ENCODE results near the gene DMD. TPM values are rescaled to one million over a fixed set of nuclear protein-coding genes. Genes with fewer than 3 reads are reported as not detected.

The DMD gene
- total and polyA plus RNA-seq, 2 donors from 2014 or later = 4.2 to 17.9 TPM

GRCh38 chrX:32998776-32999175 is 212.6 kb downstream of the DMD start:
- Histone ChIP-seq H3K36me3 (ENCODE audit: control insufficient read depth in 2 of 3, insufficient read depth in 3 of 3, low read length in 3 of 3) (no peaks in the 10 kb centered on the region), H3K9ac (ENCODE audit: low read length in 3 of 3) (no peak overlapping the region), H3K27me3 (ENCODE audit: control insufficient read depth, insufficient read depth, low read length) (no peaks in the 10 kb centered on the region), H3K4me1 (ENCODE audit: control insufficient read depth in 2 of 3, insufficient read depth in 2 of 3, low read depth in 1 of 3, low read length in 3 of 3) (no peaks in the 10 kb centered on the region), H3K27ac (ENCODE audit: low read depth in 2 of 2, low read length in 2 of 2) (no peak overlapping the region), H3K9me3 (ENCODE audit: control insufficient read depth in 2 of 3, insufficient read depth in 1 of 3, low read length in 3 of 3) (no peaks in the 10 kb centered on the region), H3K4me3 (ENCODE audit: low read length in 3 of 3) (no peak overlapping the region)
- DNase-seq (no peak), FAIRE-seq (no peak)
- intact Hi-C loops (cut with DNase I) = no loop called here
- no peak for TF ChIP-seq CTCF (IDR thresholded peaks at IDR 0.05; ENCODE audit: borderline replicate concordance, extremely low read depth, insufficient read depth)

- intact Hi-C loops (cut with DNase I) = no loop called here
- Histone ChIP-seq H3K36me3 (ENCODE audit: control insufficient read depth in 2 of 3, insufficient read depth in 3 of 3, low read length in 3 of 3) (no peaks in the 10 kb centered on the region), H3K27me3 (ENCODE audit: control insufficient read depth, insufficient read depth, low read length) (no peaks in the 10 kb centered on the region), H3K4me3 (ENCODE audit: low read length in 3 of 3) (no peak overlapping the region), H3K9me3 (ENCODE audit: control insufficient read depth in 2 of 3, insufficient read depth in 1 of 3, low read length in 3 of 3) (no peaks in the 10 kb centered on the region), H3K9ac (ENCODE audit: low read length in 3 of 3) (no peak overlapping the region), H3K27ac (ENCODE audit: low read depth in 2 of 2, low read length in 2 of 2) (no peak overlapping the region), H3K4me1 (ENCODE audit: control insufficient read depth in 2 of 3, insufficient read depth in 2 of 3, low read depth in 1 of 3, low read length in 3 of 3) (no peaks in the 10 kb centered on the region)
- no peak for DNase-seq
- FAIRE-seq = no peak
- no peak for TF ChIP-seq CTCF (IDR thresholded peaks at IDR 0.05; ENCODE audit: borderline replicate concordance, extremely low read depth, insufficient read depth)
Measured at GRCh38 chrX:32995427-32995826, 215.9 kb downstream of the DMD start.

GRCh38 chrX:32987142-32987541 is 224.2 kb downstream of the DMD start:
- H3K27ac ChIP-seq (ENCODE audit: low read depth in 2 of 2, low read length in 2 of 2) = no peak overlapping the region
- H3K4me3 ChIP-seq (ENCODE audit: low read length in 3 of 3) = no peak overlapping the region
- H3K36me3 ChIP-seq (ENCODE audit: control insufficient read depth in 2 of 3, insufficient read depth in 3 of 3, low read length in 3 of 3) = no peaks in the 10 kb centered on the region
- no peak for TF ChIP-seq CTCF (IDR thresholded peaks at IDR 0.05; ENCODE audit: borderline replicate concordance, extremely low read depth, insufficient read depth)
- H3K9ac ChIP-seq (ENCODE audit: low read length in 3 of 3) = no peak overlapping the region
- H3K4me1 ChIP-seq (ENCODE audit: control insufficient read depth in 2 of 3, insufficient read depth in 2 of 3, low read depth in 1 of 3, low read length in 3 of 3) = no peaks in the 10 kb centered on the region
- FAIRE-seq (no peak), DNase-seq (peak in 1 of 5 donors; percentile 0)
- H3K9me3 ChIP-seq (ENCODE audit: control insufficient read depth in 2 of 3, insufficient read depth in 1 of 3, low read length in 3 of 3) = no peaks in the 10 kb centered on the region
- no peaks in the 10 kb centered on the region for H3K27me3 ChIP-seq (ENCODE audit: control insufficient read depth, insufficient read depth, low read length)
- intact Hi-C loops (cut with DNase I) = no loop called here

GRCh38 chrX:32985544-32985943 is 225.8 kb downstream of the DMD start:
- TF ChIP-seq CTCF (IDR thresholded peaks at IDR 0.05; ENCODE audit: borderline replicate concordance, extremely low read depth, insufficient read depth) = no peak
- Histone ChIP-seq H3K4me3 (ENCODE audit: low read length in 3 of 3) (no peak overlapping the region), H3K27ac (ENCODE audit: low read depth in 2 of 2, low read length in 2 of 2) (no peak overlapping the region), H3K9me3 (ENCODE audit: control insufficient read depth in 2 of 3, insufficient read depth in 1 of 3, low read length in 3 of 3) (no peaks in the 10 kb centered on the region), H3K4me1 (ENCODE audit: control insufficient read depth in 2 of 3, insufficient read depth in 2 of 3, low read depth in 1 of 3, low read length in 3 of 3) (no peaks in the 10 kb centered on the region), H3K27me3 (ENCODE audit: control insufficient read depth, insufficient read depth, low read length) (no peaks in the 10 kb centered on the region), H3K9ac (ENCODE audit: low read length in 3 of 3) (no peak overlapping the region), H3K36me3 (ENCODE audit: control insufficient read depth in 2 of 3, insufficient read depth in 3 of 3, low read length in 3 of 3) (no peaks in the 10 kb centered on the region)
- intact Hi-C loops (cut with DNase I) = no loop called here
- DNase-seq = no peak
- no peak for FAIRE-seq

Data from kidney (tissue), 14 donors.